GM19438 (cell line): ENCODE data around the gene BACH2.
"Not testable (repeated sequence)": the region's sequence is repeated elsewhere in the genome, so short reads cannot be mapped to it uniquely, and the experiment has no call there.

Source experiments
- ATAC-seq: cut with Tn5 transposase; IDR thresholded peaks from one replicate; pipeline ENCODE4 v1.9.1; 2021; ENCODE audit warnings: low read depth; ENCODE audit not compliant: unreplicated experiment

The BACH2 gene

GRCh38 chr6:89984926-89985750, 311.5 kb downstream of the BACH2 start:
- ATAC-seq = no peak

- ATAC-seq = no peak
Observed at GRCh38 chr6:89980353-89980752, 316.3 kb downstream of the BACH2 start.

GRCh38 chr6:89979481-89980119, 317.0 kb downstream of the BACH2 start:
- no peak for ATAC-seq

GRCh38 chr6:89978749-89979145, 317.9 kb downstream of the BACH2 start:
- ATAC-seq = no peak

GRCh38 chr6:89977808-89978748, 318.6 kb downstream of the BACH2 start:
- ATAC-seq = no peak

- ATAC-seq = no peak
Observed at GRCh38 chr6:89976694-89977020, 320.0 kb downstream of the BACH2 start.

GRCh38 chr6:89975991-89976693, 320.5 kb downstream of the BACH2 start:
- no peak for ATAC-seq

GRCh38 chr6:89975366-89975765, 321.3 kb downstream of the BACH2 start:
- no peak for ATAC-seq

- ATAC-seq = no peak
Observed at GRCh38 chr6:89974834-89975233, 321.8 kb downstream of the BACH2 start.

- no peak for ATAC-seq
Observed at GRCh38 chr6:89972025-89972381, 324.6 kb downstream of the BACH2 start.

- not testable (repeated sequence) for ATAC-seq
Observed at GRCh38 chr6:89971338-89972024, 325.2 kb downstream of the BACH2 start.

- ATAC-seq = no peak
Observed at GRCh38 chr6:89970609-89971337, 325.9 kb downstream of the BACH2 start.

GRCh38 chr6:89970072-89970471, 326.6 kb downstream of the BACH2 start:
- no peak for ATAC-seq

- no peak for ATAC-seq
Observed at GRCh38 chr6:89966913-89967312, 329.7 kb downstream of the BACH2 start.

GRCh38 chr6:89966228-89966544, 330.5 kb downstream of the BACH2 start:
- ATAC-seq = no peak

- ATAC-seq = no peak
Observed at GRCh38 chr6:89965441-89966227, 331.0 kb downstream of the BACH2 start.

GRCh38 chr6:89963391-89963790, 333.3 kb downstream of the BACH2 start:
- ATAC-seq = no peak

- ATAC-seq = no peak
Observed at GRCh38 chr6:89961481-89961880, 335.2 kb downstream of the BACH2 start.

- no peak for ATAC-seq
Observed at GRCh38 chr6:89959883-89960282, 336.8 kb downstream of the BACH2 start.
